GM18951 (cell line): Measurements from ENCODE around the gene PTPRG.

Experiments used
- POLR2A ChIP-seq: IDR thresholded peaks from 4 replicates; pipeline ENCODE4 v1.6.1; 2011; ENCODE audit warnings: mild to moderate bottlenecking; ENCODE audit not compliant: insufficient read length, insufficient read depth; ENCODE audit errors: extremely low read depth
- in situ Hi-C: fragments of 300-500 bp; cut with MboI; formaldehyde crosslinking; loops from one replicate; pipeline ENCODE4 v1.12.0; 2022; ENCODE audit warnings: low sequenced_read_pairs, mixed read lengths, inconsistent platforms; ENCODE audit not compliant: unreplicated experiment

PTPRG gene

DNA sequence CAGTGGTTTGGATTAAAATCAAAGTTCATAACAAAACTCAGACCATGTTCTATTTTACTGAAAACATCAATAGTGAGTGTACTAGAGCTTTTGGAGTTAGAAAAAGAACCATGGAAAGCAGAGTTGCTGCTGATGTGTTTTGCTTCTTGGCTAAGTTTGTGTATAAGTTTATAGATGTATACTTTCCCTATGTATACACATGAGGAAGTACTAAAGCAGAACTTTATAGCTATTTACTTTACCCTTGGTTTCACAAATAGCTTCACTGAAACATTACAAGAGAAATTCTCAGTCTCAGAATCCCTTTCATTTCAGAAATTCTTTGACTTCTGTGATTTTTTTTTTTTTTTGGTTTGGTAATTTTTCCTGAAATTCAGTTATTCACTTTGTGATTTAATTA is 229.0 kb downstream of the PTPRG start:
- in situ Hi-C loops, result no loop called here

DNA sequence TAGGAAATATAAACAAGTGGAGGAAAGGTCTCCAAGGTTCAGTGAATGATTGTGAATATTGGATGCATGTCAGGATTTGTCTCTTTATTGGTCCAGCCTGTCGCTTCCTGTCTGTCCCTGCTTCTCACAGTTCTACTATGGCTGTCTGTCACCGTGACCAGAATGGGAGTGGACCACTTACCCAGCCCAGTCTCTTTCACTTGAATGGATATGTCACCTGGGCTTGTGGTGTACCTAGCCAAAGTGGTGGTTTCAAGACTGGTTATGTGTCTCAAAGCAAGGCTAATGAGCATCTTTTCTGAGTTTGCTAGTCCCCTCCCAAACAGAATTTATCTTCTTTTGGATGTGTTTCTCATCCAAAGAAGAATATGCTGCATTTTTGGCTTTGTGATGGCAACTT is 231.7 kb downstream of the PTPRG start:
- TF ChIP-seq POLR2A, result no peak
- in situ Hi-C loops, result no loop called here

More for the DNA sequence above, 229.0 kb downstream of the PTPRG start:
- no peak for TF ChIP-seq POLR2A

- in situ Hi-C loops, result no loop called here
- no peak for TF ChIP-seq POLR2A
These were observed 232.2 kb downstream of the PTPRG start for GRCh38 chr3:61793521-61793920.

DNA sequence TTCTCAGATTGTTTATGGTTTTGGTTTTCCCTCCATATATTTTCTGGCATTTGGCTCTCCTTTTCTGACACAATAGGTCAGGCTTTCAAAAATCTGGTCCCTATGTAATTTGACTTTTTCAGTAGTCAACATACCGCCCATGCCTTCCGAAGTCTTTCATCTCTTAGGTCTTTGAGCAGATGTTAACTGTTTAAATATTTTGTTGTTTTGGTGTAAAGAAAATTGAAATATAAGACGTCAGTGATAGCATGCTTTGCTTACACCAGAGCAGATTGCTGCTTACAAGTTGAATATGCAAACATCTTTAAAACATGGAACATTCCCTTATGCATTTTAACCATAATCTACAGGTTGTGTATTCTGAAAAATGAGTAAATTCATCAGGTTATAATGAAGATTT is 233.0 kb downstream of the PTPRG start:
- in situ Hi-C loops, result no loop called here

DNA sequence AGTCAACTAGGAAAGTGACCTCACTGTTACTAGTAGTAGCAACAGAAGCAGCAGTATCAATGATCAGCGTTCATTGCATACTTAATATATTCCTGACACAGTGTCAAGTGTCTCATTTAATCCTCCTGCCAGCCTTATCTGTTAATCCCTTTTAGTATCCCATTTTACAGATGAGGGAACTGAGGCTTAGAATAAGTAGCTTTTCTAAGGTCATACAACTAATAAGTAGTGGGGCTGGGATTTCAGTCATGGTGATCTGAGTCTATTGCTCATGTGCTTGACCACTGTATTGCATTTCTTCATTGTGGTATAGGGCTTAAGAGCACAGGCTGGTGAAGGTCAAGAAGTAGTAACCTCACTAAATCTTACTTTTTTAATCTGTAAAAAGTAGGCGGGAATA is 233.6 kb downstream of the PTPRG start:
- no peak for TF ChIP-seq POLR2A
- in situ Hi-C loops, result no loop called here

More for the DNA sequence above, 233.0 kb downstream of the PTPRG start:
- no peak for TF ChIP-seq POLR2A

GRCh38 chr3:61796088-61796680 is 234.8 kb downstream of the PTPRG start:
- no peak for TF ChIP-seq POLR2A
- in situ Hi-C loops, result no loop called here

DNA sequence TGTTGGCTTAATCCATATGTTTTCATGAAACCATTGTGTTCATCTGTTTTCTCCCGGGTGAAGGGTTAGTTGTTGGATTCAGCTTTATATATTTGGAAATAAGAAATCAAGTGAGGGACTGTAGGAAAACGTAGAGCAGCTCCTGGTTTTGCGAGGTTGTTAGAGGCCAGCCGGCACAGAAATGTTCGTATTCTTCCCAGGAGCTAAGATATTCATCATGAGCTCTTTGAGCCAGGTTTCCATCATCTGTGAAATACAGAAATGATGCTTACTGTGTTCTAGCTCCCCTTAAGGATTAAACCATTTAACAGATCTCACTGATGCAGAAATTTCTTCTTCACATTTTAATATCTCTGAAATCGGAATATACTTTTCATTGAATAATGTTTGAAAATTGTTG is 235.5 kb downstream of the PTPRG start:
- TF ChIP-seq POLR2A, result no peak
- in situ Hi-C loops, result no loop called here

- in situ Hi-C loops, result no loop called here
- no peak for TF ChIP-seq POLR2A
These were observed 241.4 kb downstream of the PTPRG start for GRCh38 chr3:61802772-61803171.

- no peak for TF ChIP-seq POLR2A
- in situ Hi-C loops, result no loop called here
These were observed 242.6 kb downstream of the PTPRG start for GRCh38 chr3:61803983-61804382.

GRCh38 chr3:61804782-61805181 is 243.4 kb downstream of the PTPRG start:
- no peak for TF ChIP-seq POLR2A
- in situ Hi-C loops, result no loop called here

GRCh38 chr3:61805510-61806080 is 244.2 kb downstream of the PTPRG start:
- in situ Hi-C loops, result no loop called here
- no peak for TF ChIP-seq POLR2A

DNA sequence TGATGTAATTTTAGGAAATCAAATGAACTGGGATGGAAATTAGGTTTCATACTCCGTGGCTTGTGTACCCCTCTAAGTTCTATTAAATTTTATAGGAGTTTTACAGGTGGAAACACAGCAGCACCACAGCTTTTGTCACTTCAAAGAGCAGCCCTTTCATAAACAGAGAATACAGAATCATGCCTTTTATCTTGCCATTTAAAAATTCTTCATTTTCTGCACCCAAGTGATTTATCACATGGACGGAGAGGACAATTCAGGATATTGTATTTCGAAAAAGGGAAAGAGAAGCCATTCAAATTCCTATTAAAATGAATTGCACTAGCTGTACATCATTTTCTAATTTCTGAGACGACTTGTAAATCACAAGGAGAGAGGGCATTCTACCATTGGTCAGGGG is 245.4 kb downstream of the PTPRG start:
- TF ChIP-seq POLR2A, result no peak
- in situ Hi-C loops, result no loop called here

DNA sequence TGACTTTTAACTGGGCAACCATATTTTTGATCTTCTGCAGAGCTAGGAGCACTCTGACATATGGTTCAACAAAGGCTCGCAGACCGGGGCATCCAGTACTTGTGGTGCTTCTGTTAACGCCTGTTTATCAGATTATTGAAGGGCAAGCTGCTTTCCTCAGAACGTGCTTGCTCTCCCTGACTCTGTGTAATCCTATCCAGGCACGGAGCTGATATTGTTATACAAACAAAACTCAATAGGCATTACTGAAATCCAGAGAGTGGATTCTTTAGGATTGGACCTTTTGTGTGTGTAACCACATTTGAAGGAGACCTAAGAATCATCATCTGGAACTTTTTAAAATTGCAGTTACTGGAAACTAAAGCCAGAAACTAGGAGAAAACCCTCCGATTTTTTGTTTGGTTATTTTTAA is 246.5 kb downstream of the PTPRG start:
- in situ Hi-C loops, result no loop called here

GRCh38 chr3:61808526-61808925 is 247.2 kb downstream of the PTPRG start:
- in situ Hi-C loops, result no loop called here
- TF ChIP-seq POLR2A, result no peak

More for the DNA sequence above, 246.5 kb downstream of the PTPRG start:
- no peak for TF ChIP-seq POLR2A
